ENCODE measurements around the gene ADARB2.
"Not testable (repeated sequence)": the region's sequence is repeated elsewhere in the genome, so short reads cannot be mapped to it uniquely, and the experiment has no call there.

The ADARB2 gene

GRCh38 chr10:1329622-1330021 is 407.7 kb downstream of the ADARB2 start:
- H3K4me3 ChIP-seq (ENCODE audit: low read depth, low read length) = no peak overlapping the region
- TF ChIP-seq, protein P1, sequence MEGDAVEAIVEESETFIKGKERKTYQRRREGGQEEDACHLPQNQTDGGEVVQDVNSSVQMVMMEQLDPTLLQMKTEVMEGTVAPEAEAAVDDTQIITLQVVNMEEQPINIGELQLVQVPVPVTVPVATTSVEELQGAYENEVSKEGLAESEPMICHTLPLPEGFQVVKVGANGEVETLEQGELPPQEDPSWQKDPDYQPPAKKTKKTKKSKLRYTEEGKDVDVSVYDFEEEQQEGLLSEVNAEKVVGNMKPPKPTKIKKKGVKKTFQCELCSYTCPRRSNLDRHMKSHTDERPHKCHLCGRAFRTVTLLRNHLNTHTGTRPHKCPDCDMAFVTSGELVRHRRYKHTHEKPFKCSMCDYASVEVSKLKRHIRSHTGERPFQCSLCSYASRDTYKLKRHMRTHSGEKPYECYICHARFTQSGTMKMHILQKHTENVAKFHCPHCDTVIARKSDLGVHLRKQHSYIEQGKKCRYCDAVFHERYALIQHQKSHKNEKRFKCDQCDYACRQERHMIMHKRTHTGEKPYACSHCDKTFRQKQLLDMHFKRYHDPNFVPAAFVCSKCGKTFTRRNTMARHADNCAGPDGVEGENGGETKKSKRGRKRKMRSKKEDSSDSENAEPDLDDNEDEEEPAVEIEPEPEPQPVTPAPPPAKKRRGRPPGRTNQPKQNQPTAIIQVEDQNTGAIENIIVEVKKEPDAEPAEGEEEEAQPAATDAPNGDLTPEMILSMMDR (IDR thresholded peaks at IDR 0.05; ENCODE audit: low read depth, low read length, missing control alignments) = no peak
- no peak for DNase-seq (ENCODE audit: low read depth)

GRCh38 chr10:1328981-1329614 is 408.2 kb downstream of the ADARB2 start:
- DNase-seq (ENCODE audit: low read depth) = no peak
- no peak overlapping the region for H3K4me3 ChIP-seq (ENCODE audit: low read depth, low read length)
- TF ChIP-seq, protein P1 (IDR thresholded peaks at IDR 0.05; ENCODE audit: low read depth, low read length, missing control alignments) = no peak

DNA sequence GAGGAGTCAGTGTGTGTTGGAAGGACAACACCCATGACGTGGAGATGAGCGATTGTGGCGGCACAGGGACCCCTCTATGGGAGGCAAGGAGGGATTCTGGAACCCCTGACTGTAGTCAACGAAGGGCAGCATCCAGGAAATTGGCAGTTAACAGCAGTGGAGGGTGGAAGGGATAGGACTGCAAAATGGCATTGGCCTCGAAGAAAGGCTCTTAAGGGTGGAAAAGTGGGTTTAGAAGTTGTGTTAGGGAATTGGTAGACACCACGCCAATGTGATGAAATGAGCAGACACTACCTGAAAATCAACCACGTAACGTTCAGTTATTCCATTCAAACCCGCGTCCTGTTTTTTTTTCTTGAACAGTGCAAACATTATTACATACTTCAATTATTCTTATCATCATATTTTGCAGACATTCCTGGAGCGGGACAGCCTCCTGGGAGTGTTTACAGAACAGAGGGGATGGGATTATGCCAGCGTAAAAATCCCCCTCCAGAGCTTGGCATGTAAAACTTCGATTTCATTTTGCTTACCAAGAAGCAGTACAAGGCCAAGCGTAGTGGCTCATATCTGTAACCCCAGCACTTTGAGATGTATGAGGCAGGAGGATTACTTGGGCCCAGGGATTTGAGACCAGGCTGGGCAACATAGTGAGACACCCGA is 409.0 kb downstream of the ADARB2 start:
- TF ChIP-seq, protein P1 (IDR thresholded peaks at IDR 0.05; ENCODE audit: low read depth, low read length, missing control alignments) = no peak
- DNase-seq (ENCODE audit: low read depth) = no peak
- H3K4me3 ChIP-seq (ENCODE audit: low read depth, low read length) = no peak overlapping the region

DNA sequence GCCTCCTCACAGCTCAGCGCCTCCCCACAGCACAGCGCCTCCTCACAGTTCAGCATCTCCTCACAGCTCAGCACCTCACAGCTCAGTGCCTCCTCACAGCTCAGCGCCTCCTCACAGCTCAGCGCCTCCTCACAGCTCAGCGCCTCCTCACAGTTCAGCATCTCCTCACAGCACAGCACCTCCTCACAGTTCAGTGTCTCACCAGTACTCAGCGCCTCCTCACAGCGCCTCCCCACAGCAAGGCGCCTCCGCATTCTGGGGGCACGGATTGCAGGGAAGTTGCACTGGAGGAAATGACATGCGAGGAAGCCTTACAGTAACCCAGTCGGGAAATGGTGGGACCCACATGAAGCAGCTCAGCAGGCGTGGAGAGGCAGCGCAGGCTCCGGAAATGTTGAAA is 409.6 kb downstream of the ADARB2 start:
- no peak for DNase-seq (ENCODE audit: low read depth)
- H3K4me3 ChIP-seq (ENCODE audit: low read depth, low read length) = no peak overlapping the region
- TF ChIP-seq, protein P1 (IDR thresholded peaks at IDR 0.05; ENCODE audit: low read depth, low read length, missing control alignments) = no peak

GRCh38 chr10:1326514-1326913 is 410.8 kb downstream of the ADARB2 start:
- not testable (repeated sequence) for DNase-seq (ENCODE audit: low read depth)

GRCh38 chr10:1324903-1325302 is 412.4 kb downstream of the ADARB2 start:
- no peak overlapping the region for H3K4me3 ChIP-seq (ENCODE audit: low read depth, low read length)
- no peak for DNase-seq (ENCODE audit: low read depth)
- TF ChIP-seq, protein P1 (IDR thresholded peaks at IDR 0.05; ENCODE audit: low read depth, low read length, missing control alignments) = no peak

More at GRCh38 chr10:1326514-1326913, 410.8 kb downstream of the ADARB2 start:
- H3K4me3 ChIP-seq (ENCODE audit: low read depth, low read length) = not testable (repeated sequence)

GRCh38 chr10:1323951-1324350 is 413.4 kb downstream of the ADARB2 start:
- no peak overlapping the region for H3K4me3 ChIP-seq (ENCODE audit: low read depth, low read length)
- DNase-seq (ENCODE audit: low read depth) = no peak
- TF ChIP-seq, protein P1 (IDR thresholded peaks at IDR 0.05; ENCODE audit: low read depth, low read length, missing control alignments) = no peak

Measured in GM12864 (cell line).